Measurements from ENCODE around the gene GOLPH3. TPM values are rescaled to one million over a fixed set of nuclear protein-coding genes. Genes with fewer than 3 reads are reported as not detected.
"Not testable (repeated sequence)": the region's sequence is repeated elsewhere in the genome, so short reads cannot be mapped to it uniquely, and the experiment has no call there.

The GOLPH3 gene
- total and polyA plus RNA-seq, 5 donors, result 40.4 to 76.4 (median 56.2) TPM

GRCh38 chr5:32201122-32201753 is 27.1 kb upstream of the GOLPH3 start:
- Histone ChIP-seq H3K27ac (ENCODE audit: low read length) (no peak overlapping the region), H3K4me3 (ENCODE audit: low read length) (no peak overlapping the region), H3K9me3 (ENCODE audit: control insufficient read depth, low read length) (no peaks in the 10 kb centered on the region), H3K27me3 (ENCODE audit: control insufficient read depth, insufficient read depth) (no peaks in the 10 kb centered on the region), H3K4me1 (ENCODE audit: control insufficient read depth, insufficient read depth, low read length) (peaks cover 6% of the 10 kb centered on the region)
- DNase-seq (no peak), ATAC-seq (peak in 1 of 2 donors; percentile 19)
- 43% methylated on average over 3 of the region's 3 CpGs for WGBS
- intact Hi-C loops (cut with DNase I), result no loop called here

GRCh38 chr5:32197032-32197431 is 22.9 kb upstream of the GOLPH3 start:
- intact Hi-C loops (cut with DNase I), result no loop called here
- H3K4me1 ChIP-seq (ENCODE audit: control insufficient read depth, insufficient read depth, low read length), result peaks cover 7% of the 10 kb centered on the region
- no peak overlapping the region for H3K4me3 ChIP-seq (ENCODE audit: low read length)
- DNase-seq, result no peak
- no peaks in the 10 kb centered on the region for H3K9me3 ChIP-seq (ENCODE audit: control insufficient read depth, low read length)
- no peaks in the 10 kb centered on the region for H3K27me3 ChIP-seq (ENCODE audit: control insufficient read depth, insufficient read depth)
- no peak for ATAC-seq
- H3K27ac ChIP-seq (ENCODE audit: low read length), result no peak overlapping the region
- WGBS, result 80% methylated on average over 6 of the region's 6 CpGs

DNA sequence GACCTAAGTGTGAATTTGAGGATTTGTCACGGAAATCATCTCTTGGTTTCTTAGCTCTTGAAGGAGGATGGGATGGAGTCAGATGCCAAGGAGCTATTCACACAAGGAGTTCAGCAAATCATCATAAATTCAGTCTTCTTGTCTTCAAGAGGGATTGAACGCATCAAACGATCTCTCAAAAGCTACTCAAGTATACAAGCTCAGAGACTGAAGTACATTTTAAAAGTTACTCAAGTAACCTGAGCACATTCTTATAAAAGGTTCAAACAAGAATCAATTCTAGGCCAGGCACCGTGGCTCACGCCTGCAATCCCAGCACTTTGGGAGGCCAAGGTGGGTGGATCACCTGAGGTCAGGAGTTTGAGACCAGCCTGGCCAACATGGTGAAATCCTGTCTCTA is 21.1 kb upstream of the GOLPH3 start:
- Histone ChIP-seq H3K9me3 (ENCODE audit: control insufficient read depth, low read length) (peaks cover 1% of the 10 kb centered on the region), H3K4me1 (ENCODE audit: control insufficient read depth, insufficient read depth, low read length) (peaks cover 7% of the 10 kb centered on the region), H3K27me3 (ENCODE audit: control insufficient read depth, insufficient read depth) (no peaks in the 10 kb centered on the region), H3K27ac (ENCODE audit: low read length) (no peak overlapping the region), H3K4me3 (ENCODE audit: low read length) (no peak overlapping the region)
- intact Hi-C loops (cut with DNase I), result no loop called here
- DNase-seq, result no peak
- WGBS, result 96% methylated on average over 5 of the region's 5 CpGs
- ATAC-seq, result no peak

- intact Hi-C loops (cut with DNase I), result no loop called here
- peak; percentile 94 to 95 for ATAC-seq
- peak overlapping the region; percentile 58 for H3K27ac ChIP-seq (ENCODE audit: low read length)
- peaks cover 7% of the 10 kb centered on the region for H3K4me1 ChIP-seq (ENCODE audit: control insufficient read depth, insufficient read depth, low read length)
- H3K4me3 ChIP-seq (ENCODE audit: low read length), result peak overlapping the region; percentile 38
- H3K9me3 ChIP-seq (ENCODE audit: control insufficient read depth, low read length), result peaks cover 1% of the 10 kb centered on the region
- peak; percentile 89 to 94 (median 93) for DNase-seq
- WGBS, result 7% methylated on average over 7 of the region's 7 CpGs
- no peaks in the 10 kb centered on the region for H3K27me3 ChIP-seq (ENCODE audit: control insufficient read depth, insufficient read depth)
These were observed 19.5 kb upstream of the GOLPH3 start for GRCh38 chr5:32193591-32193990.

DNA sequence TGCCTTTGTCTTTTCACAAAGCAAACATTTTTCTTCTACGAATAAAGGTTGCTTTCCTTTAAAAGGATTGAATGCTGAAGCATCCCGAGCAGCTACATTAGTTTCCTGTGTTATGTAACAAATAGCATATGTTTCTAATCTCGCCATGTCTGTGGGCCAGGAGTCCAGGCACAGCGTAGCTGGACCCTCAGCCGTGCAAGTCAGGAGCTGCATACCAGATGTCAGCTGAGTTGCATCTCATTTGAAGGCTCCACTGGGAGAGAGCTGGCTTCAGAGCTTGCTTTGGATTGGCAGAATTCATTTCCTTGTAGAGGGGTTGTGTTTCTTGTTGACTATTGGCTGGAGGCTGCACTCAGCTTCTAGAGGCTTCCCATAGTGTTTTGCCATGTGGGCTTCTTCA is 16.0 kb upstream of the GOLPH3 start:
- peaks cover 7% of the 10 kb centered on the region for H3K4me1 ChIP-seq (ENCODE audit: control insufficient read depth, insufficient read depth, low read length)
- no peak overlapping the region for H3K4me3 ChIP-seq (ENCODE audit: low read length)
- intact Hi-C loops (cut with DNase I), result no loop called here
- H3K27ac ChIP-seq (ENCODE audit: low read length), result no peak overlapping the region
- H3K27me3 ChIP-seq (ENCODE audit: control insufficient read depth, insufficient read depth), result no peaks in the 10 kb centered on the region
- peaks cover 1% of the 10 kb centered on the region for H3K9me3 ChIP-seq (ENCODE audit: control insufficient read depth, low read length)
- 49% methylated on average over 5 of the region's 5 CpGs for WGBS
- ATAC-seq (peak; percentile 58 to 84), DNase-seq (peak; percentile 43 to 68 (median 64))

GRCh38 chr5:32187675-32188074 is 13.6 kb upstream of the GOLPH3 start:
- no peak for ATAC-seq
- Histone ChIP-seq H3K27ac (ENCODE audit: low read length) (no peak overlapping the region), H3K27me3 (ENCODE audit: control insufficient read depth, insufficient read depth) (no peaks in the 10 kb centered on the region), H3K4me3 (ENCODE audit: low read length) (no peak overlapping the region), H3K9me3 (ENCODE audit: control insufficient read depth, low read length) (peaks cover 1% of the 10 kb centered on the region), H3K4me1 (ENCODE audit: control insufficient read depth, insufficient read depth, low read length) (no peaks in the 10 kb centered on the region)
- no peak for DNase-seq
- intact Hi-C loops (cut with DNase I), result no loop called here

DNA sequence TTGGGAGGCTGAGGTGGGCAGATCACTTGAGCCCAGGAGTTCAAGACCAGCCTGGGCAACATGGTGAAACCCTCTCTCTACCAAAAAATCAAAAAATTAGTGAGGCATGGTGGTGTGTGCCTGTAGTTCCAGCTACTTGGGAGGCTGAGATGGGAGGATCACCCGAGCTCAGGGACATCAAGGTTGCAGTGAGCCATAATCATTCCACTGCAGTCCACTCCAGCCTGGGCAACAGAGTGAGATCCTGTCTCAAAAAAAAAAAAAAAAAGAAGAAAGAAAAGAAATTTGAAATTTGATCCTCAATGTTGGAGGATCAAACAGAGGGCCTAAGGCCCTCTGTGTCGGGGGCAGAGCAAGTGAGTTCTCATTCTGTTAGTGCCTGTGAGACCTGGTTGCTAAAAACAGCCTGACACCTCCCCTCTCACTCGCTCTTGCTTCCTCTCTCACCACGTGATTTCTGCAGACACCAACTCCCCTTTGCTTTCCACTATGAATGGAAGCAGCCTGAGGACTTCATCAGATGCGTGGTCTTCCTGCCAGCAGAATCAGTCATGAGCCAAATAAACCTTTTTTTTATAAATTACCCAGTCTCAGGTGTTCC is 8.4 kb upstream of the GOLPH3 start:
- no peak overlapping the region for H3K27ac ChIP-seq (ENCODE audit: low read length)
- H3K4me3 ChIP-seq (ENCODE audit: low read length), result no peak overlapping the region
- no peaks in the 10 kb centered on the region for H3K27me3 ChIP-seq (ENCODE audit: control insufficient read depth, insufficient read depth)
- H3K4me1 ChIP-seq (ENCODE audit: control insufficient read depth, insufficient read depth, low read length), result no peaks in the 10 kb centered on the region
- intact Hi-C loops (cut with DNase I), result no loop called here
- H3K9me3 ChIP-seq (ENCODE audit: control insufficient read depth, low read length), result no peaks in the 10 kb centered on the region
- ATAC-seq, result peak; percentile 81 to 82
- WGBS, result 57% methylated on average over 5 of the region's 5 CpGs
- DNase-seq, result no peak

- H3K4me3 ChIP-seq (ENCODE audit: low read length), result peak overlapping the region; percentile 67
- no peaks in the 10 kb centered on the region for H3K9me3 ChIP-seq (ENCODE audit: control insufficient read depth, low read length)
- ATAC-seq, result peak; percentile 4 to 22
- H3K27ac ChIP-seq (ENCODE audit: low read length), result peak overlapping the region; percentile 82
- WGBS, result under 1% methylated on average over 74 of the region's 74 CpGs
- intact Hi-C loops (cut with DNase I), result loop anchor here in 1 of 4 donors (10.0 kb wide), 1 partner anchor 61 kb away; no protein-coding TSS in a partner anchor
- peaks cover 3% of the 10 kb centered on the region for H3K4me1 ChIP-seq (ENCODE audit: control insufficient read depth, insufficient read depth, low read length)
- H3K27me3 ChIP-seq (ENCODE audit: control insufficient read depth, insufficient read depth), result no peaks in the 10 kb centered on the region
- DNase-seq, result peak; percentile 65 to 80 (median 77)
These were observed 680 bp downstream of the GOLPH3 start for GRCh38 chr5:32173267-32174010.

DNA sequence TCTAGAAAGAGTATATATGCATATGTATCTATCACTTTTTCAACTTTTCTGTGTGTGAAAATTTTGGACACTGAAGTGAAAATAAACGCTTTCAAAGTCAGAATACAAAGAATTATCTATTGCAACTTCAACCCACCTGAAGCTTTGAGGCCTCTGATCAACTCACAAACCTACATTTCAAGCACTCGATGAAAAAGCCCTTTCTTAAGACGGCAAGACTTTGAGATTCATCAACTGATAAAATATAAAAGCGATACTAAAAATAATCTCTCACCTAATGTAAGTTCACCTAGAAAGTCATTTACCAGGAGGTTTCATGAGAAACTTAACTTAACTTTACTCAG is 1.2 kb downstream of the GOLPH3 start:
- under 1% methylated on average over 4 of the region's 4 CpGs for WGBS
- Histone ChIP-seq H3K27me3 (ENCODE audit: control insufficient read depth, insufficient read depth) (no peaks in the 10 kb centered on the region), H3K4me1 (ENCODE audit: control insufficient read depth, insufficient read depth, low read length) (peaks cover 3% of the 10 kb centered on the region)

GRCh38 chr5:32172186-32172911 is 1.8 kb downstream of the GOLPH3 start:
- peak in 2 of 3 donors; percentile 30 to 61 for DNase-seq
- peak overlapping the region; percentile 67 for H3K4me3 ChIP-seq (ENCODE audit: low read length)
- intact Hi-C loops (cut with DNase I), result loop anchor here in 1 of 4 donors (10.0 kb wide), 1 partner anchor 62 kb away; no protein-coding TSS in a partner anchor
- not testable (repeated sequence) for H3K9me3 ChIP-seq (ENCODE audit: control insufficient read depth, low read length); ATAC-seq; H3K4me1 ChIP-seq (ENCODE audit: control insufficient read depth, insufficient read depth, low read length); H3K27me3 ChIP-seq (ENCODE audit: control insufficient read depth, insufficient read depth)
- peak overlapping the region; percentile 62 for H3K27ac ChIP-seq (ENCODE audit: low read length)
- 8% methylated on average over 34 of the region's 34 CpGs for WGBS

More for the DNA sequence above, 1.2 kb downstream of the GOLPH3 start:
- no peak overlapping the region for H3K27ac ChIP-seq (ENCODE audit: low read length)
- peak overlapping the region; percentile 67 for H3K4me3 ChIP-seq (ENCODE audit: low read length)
- ATAC-seq, result no peak
- H3K9me3 ChIP-seq (ENCODE audit: control insufficient read depth, low read length), result no peaks in the 10 kb centered on the region
- intact Hi-C loops (cut with DNase I), result loop anchor here in 1 of 4 donors (10.0 kb wide), 1 partner anchor 62 kb away; no protein-coding TSS in a partner anchor
- no peak for DNase-seq
